H9 (cell line): ENCODE results near the gene NAT16. TPM values are rescaled to one million over a fixed set of nuclear protein-coding genes. Genes with fewer than 3 reads are reported as not detected.

Experiments
- microRNA-seq: library from miRNA; unstranded; fragments of <30 nt; microRNA quantifications from one replicate; pipeline ENCODE4, GENCODE V29; 2020; ENCODE audit warnings: borderline microRNAs expressed
- total RNA-seq: library from RNA; stranded (reverse); gene quantifications from 2 replicates; pipeline ENCODE4 v1.2.1, GENCODE V29; 2021

NAT16 gene
- total RNA-seq, 1 experiment from 2014 or later = 0.50 TPM

Small RNAs within 50 kb of the gene (microRNA-seq; reads per million reads assigned to microRNA genes)
- gene MIR4653 = not detected

Other genes starting within 250 kb of the NAT16 start
- gene MUC3A, start 230.8 kb downstream of the NAT16 start, total RNA-seq = 27.4 and 29.2 TPM in 2 replicates
- gene MUC12, start 210.7 kb downstream of the NAT16 start, total RNA-seq = 11.5 and 12.2 TPM in 2 replicates
- gene MUC17, start 160.2 kb downstream of the NAT16 start, total RNA-seq = not detected in 2 replicates
- gene TRIM56, start 94.8 kb downstream of the NAT16 start, total RNA-seq = 21.8 and 22.4 TPM in 2 replicates
- 11.5 and 13.0 TPM in 2 replicates for gene SERPINE1, start 53.2 kb downstream of the NAT16 start, total RNA-seq
- gene AP1S1, start 25.8 kb downstream of the NAT16 start, total RNA-seq = 65.2 and 73.0 TPM in 2 replicates
- 37.1 and 39.1 TPM in 2 replicates for gene VGF, start 14.7 kb downstream of the NAT16 start, total RNA-seq
- 0.11 and 0.15 TPM in 2 replicates for gene MOGAT3, start 20.7 kb upstream of the NAT16 start, total RNA-seq
- 70.5 and 74.5 TPM in 2 replicates for gene PLOD3, start 37.3 kb upstream of the NAT16 start, total RNA-seq
- gene ZNHIT1, start 37.9 kb upstream of the NAT16 start, total RNA-seq = 52.7 and 53.4 TPM in 2 replicates
- 9.7 and 11.4 TPM in 2 replicates for gene CLDN15, start 57.5 kb upstream of the NAT16 start, total RNA-seq
- gene FIS1, start 64.8 kb upstream of the NAT16 start, total RNA-seq = 121 and 124 TPM in 2 replicates
- gene IFT22, start 141.5 kb upstream of the NAT16 start, total RNA-seq = 19.8 and 21.3 TPM in 2 replicates
- gene COL26A1, start 182.6 kb upstream of the NAT16 start, total RNA-seq = 41.5 and 42.6 TPM in 2 replicates